HG03025 (cell line): ENCODE data around the gene ZNF598.
"Not testable (repeated sequence)": the region's sequence is repeated elsewhere in the genome, so short reads cannot be mapped to it uniquely, and the experiment has no call there.

Experiments
- ATAC-seq: cut with Tn5 transposase; IDR thresholded peaks from one replicate; pipeline ENCODE4 v1.9.1; 2021; ENCODE audit warnings: mild to moderate bottlenecking, moderate library complexity; ENCODE audit not compliant: unreplicated experiment, low FRiP score

ZNF598 gene

DNA sequence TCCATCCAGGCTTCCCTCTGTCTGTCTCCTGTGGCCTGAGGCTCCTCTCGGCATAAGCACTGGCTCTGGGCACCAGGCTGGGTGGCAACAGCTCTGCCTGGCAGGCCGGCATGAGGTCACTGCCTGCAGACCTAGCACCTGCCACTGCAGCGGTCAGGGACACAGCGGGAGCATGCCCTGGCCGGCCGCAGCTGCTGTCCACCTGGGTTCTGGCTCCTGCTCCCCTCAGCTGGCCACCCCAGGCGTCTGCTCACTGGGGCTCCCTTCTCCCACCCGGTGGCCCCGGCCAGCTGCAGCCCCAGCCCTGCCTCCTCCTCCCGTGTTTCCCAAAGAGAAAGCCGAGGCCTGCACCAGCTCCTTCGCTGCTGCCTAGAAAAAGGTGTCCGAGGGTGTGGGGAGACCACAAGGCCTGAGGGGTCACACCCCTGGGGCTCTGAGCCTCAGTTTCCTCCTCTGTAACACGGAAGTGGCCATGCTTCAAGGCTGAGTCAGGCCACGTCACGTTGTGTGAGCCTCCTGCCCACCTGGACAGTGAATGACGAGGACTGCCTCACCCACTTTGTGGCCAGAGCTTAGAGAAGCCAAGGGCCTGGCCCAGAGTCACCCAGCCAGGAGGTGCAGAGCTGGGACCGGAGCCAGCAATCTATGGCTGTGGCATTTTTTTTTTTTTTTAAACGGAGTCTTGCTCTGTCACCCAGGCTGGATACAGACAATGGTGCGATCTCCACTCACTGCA lies 31.3 kb upstream of the ZNF598 start:
- no peak for ATAC-seq

DNA sequence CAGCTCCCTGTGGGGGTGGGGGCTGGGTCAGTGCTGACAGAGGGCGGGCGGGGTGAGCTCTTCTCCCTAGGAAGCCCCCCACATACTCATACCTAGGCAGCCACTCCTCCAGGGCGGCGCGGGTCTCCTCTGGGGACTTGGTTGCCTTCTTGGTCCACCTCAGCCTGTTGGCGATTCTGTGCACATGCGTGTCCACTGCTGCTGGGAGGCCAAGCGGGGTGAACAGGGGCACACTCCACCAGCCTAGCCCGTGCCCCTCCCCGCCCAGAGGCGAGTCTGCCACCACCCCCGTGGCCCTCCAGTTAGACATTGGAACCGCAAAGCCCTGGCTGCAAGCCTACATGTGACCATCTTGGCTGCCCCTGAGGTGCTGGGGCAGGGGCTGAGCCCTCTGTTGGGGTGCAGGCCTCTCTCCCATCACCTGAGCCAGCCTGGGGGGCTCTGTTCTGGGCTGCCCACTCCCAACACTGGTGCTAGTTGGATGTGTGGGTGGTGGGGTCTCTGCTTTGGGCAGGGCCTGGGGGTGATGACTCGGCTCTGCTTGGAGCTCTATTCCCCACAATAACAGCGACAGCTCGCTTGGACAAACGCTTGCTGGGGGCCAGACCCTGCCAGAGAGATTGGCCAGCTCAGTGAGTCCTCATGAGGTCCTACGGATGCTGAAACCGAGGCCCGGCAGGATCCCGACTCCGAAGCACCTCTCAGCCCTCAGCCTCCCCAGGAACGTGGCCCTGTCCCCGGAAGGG lies 30.6 kb upstream of the ZNF598 start:
- ATAC-seq, result no peak

DNA sequence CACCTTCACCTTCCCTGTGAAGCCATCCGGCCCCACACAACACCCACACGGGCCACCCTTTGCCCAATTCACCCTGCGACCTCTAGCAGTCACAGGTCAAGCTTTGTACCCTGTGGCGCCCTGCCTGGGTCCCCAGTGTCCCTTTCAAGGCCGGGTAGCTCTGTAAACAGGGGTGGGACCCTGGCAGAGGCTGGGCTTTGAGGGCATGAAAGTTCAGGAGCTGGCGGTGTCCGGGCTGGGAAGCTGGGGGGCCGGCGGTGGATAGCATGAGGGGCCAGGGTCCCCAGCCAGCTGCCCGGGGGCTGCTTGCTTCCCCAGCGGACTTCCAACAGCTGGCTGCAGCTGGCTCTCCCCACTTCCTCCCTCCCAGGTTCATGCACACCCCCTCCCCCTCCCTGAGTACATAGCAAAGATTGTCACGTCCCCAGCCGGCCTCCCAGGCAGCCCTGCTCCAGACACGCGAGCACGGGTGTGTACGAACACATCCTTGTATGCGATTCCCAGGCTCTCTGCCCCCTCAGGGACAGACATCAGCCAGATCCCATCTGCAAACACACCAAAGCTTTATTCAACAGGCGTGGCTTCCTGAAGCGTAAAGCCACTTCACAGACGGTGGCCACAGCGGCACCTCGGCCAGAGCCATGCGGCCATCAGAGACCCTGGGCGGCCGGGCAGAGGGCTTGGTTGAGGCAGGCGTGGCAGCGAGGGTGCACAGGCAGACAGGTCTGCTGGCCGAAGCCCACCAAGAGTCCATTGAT lies 29.8 kb upstream of the ZNF598 start:
- no peak for ATAC-seq

DNA sequence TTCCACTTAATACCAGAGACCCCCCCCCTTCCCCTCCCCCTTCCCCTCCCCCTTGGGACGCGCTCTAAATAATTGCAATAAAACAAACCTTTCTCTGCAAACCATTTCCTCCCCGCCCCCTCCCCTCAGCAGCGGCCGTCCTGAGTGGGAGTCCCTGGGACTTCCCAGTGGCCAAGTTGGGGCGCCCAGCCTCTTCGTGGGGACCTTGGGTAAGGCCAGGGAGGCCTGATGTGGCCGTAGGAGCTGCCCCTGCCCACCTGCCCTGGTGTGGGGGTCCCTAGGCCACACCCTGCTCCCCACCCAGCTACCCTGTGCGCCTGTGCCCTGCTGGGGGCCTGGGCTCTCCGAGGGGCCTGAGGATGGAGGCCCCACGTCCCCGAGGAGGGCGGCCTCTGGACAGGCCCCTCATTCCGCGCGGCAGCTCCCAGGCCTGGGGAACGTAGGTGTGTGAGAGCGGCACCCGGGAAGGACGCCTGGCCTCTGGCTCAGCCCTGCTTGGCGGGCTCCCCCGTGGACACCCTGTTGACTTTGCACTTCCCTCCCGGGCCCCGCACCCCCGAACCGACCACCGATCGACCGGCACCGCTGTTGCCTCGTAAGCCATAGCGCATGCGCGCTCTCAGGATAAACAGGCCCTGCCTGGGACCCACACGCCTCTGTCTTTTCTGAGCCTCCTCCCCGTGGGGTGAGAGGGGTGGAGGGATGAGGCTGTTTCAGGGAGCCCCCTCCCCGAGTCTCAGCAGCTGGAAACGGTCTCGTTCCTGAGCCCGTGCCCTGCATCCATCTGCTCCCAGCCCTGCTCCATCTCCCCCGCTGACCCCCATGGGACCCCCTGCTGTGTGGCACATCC lies 29.0 kb upstream of the ZNF598 start:
- no peak for ATAC-seq

DNA sequence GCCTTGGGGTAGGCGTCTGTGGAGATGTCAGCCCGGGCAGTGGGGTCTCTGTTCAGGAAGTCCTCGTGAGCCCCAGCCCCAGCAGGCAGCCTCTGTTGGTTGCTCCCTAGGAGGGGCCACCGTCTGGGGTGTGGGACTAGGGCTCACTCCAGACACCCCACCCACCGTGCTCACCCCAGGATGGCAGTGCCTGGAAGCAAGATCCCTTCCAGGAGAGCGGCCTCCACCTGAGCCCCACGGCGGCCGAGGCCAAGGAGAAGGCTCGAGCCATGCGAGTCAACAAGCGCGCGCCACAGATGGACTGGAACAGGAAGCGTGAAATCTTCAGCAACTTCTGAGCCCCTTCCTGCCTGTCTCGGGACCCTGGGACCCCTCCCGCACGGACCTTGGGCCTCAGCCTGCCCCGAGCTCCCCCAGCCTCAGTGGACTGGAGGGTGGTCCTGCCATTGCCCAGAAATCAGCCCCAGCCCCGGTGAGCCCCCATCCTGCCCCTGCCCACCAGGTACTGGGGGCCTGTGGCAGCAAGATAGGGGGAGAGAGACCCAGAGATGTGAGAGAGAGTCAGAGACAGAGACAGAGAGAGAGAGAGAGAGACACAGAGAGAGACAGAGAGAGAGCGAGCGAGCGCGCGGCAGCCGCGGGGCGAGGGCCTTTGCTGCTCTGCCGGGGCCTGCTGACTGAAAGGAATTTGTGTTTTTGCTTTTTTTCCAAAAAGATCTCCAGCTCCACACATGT lies 28.2 kb upstream of the ZNF598 start:
- no peak for ATAC-seq

DNA sequence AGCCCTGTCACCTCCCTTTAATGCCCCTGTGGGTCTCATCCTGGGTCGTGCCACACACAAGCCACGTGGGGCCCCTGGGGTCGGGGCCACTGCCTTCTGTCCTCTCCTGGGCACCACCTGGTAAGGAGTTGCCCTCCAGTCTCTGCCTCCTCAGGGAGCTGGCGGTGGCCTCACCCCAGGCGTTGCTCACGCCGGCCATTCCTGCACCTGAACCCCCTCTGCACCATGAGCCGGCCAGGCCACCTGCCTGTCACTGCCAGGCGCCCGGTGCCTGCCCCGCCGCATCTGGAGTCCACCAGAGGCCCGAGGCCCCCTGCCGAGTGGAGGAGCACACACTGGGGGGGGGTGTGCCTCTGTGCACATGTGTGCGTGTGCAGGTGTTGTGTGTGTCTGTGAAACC lies 27.5 kb upstream of the ZNF598 start:
- no peak for ATAC-seq

DNA sequence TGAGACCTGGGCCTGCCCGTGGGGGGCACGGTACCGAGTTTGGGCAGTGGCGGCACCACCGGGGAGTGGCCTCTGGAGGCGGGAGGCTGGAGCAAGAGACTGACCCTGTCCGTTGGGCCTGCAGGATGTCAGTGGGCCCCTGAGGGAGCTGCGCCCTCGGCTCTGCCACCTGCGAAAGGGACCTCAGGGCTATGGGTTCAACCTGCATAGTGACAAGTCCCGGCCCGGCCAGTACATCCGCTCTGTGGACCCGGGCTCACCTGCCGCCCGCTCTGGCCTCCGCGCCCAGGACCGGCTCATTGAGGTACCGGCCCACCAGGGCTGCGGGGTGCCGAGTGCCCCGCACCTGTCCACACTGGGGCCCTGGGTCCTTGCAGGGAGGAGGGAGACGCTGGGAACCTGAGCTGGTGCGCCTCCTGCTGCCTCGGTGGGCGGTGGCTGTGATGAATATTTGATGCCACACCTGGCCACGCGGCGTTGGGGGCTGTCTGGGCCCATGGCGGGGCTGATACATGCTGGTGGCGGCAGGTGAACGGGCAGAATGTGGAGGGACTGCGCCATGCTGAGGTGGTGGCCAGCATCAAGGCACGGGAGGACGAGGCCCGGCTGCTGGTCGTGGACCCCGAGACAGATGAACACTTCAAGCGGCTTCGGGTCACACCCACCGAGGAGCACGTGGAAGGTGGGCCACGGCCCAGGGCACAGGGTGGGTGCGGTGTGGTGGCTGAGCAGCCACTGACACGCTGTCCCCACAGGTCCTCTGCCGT lies 26.8 kb upstream of the ZNF598 start:
- no peak for ATAC-seq

DNA sequence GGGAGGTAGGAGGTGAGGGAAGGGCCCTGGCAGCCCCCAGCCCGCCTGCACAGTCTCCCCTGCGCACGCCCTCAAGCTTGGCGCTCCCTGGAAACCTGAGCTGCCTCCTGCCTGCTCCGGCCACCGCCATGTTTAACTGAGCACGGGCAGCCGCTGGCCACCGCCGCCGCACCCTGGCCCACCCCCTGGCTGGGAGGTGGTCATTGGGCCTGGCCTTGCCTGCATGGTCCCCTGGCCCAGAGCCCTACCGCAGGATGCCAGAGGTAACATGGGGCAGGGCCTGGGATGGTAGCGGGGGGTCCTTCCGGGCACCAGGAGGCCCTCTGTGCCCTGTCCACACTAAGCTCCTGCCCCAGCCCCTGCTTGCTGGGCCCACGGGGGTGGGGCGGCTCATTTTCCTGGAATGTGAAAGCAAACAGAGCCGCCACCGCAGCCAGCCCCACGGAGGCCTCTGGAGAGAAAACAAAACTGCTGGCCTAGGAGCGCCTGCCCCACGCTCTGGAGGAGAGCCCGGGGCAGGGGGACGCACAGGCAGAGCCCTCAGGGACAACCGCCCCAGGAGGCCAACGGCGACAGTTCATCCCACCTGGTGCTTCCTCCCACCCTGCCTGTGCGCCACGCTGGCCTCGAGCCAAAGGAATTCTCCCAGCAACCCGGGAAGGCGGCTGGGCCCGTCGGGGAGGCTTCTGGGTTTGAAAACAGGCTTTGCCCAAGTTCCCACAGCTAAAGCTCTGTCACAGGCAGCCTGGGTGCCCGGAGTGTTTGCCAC lies 26.0 kb upstream of the ZNF598 start:
- ATAC-seq, result no peak

DNA sequence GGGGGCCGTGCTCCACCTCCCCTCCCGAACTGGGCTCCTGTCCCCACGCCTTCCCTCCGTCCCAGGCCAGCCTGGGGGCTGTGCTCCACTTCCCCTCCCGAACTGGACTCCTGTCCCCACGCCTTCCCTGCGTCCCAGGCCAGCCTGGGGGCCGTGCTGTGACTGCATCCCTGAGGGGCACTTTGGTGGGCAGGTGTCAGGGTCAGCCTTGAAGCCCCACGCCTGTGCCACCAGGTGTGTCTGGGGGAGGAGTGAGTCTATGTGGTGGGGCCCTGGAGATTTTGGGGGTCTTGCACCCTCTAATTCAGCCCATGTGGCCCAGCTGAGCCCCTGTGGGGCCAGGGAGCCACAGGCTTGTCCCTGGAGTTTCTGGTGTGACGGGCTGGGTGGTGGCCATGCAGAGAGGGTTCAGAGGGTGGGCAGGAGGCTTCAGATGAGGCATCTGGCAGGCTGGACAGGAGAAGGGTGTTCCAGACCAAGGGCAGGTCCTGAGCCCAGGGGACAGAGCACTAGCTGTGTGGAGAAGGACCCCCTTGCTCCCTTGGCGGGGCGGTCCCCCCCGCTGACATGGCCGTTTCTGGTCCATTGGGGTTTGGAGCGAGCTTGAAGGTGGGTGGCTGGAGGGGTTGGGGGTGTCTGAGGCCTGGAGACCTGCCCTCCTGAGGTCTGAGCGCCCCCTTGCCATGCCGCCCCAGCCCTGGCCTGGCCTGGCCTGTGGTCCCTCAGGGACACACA lies 25.2 kb upstream of the ZNF598 start:
- ATAC-seq, result no peak

DNA sequence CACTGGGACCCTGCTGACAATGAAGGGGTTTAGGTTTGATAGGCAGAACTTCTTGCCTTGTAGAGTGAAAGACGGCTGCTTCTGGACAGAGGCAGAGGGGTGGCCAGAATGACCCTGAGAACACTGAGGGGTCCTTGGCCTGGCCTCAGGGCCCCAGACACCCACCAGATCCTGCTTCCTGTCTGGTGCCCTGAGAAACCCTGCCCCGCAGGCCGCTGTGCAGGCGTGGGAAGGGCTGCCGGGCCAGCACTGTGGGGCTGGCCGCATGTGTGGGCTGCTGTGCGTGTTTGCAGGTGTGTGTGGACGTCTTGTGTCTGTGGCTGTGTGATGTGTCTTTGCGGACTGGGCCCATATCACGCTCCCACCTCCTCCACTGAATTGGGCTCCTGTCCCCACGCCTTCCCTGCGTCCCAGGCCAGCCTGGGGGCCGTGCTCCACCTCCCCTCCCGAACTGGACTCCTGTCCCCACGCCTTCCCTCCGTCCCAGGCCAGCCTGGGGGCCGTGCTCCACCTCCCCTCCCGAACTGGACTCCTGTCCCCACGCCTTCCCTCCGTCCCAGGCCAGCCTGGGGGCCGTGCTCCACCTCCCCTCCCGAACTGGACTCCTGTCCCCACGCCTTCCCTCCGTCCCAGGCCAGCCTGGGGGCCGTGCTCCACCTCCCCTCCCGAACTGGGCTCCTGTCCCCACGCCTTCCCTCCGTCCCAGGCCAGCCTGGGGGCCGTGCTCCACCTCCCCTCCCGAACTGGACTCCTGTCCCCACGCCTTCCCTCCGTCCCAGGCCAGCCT lies 24.5 kb upstream of the ZNF598 start:
- ATAC-seq, result not testable (repeated sequence)

DNA sequence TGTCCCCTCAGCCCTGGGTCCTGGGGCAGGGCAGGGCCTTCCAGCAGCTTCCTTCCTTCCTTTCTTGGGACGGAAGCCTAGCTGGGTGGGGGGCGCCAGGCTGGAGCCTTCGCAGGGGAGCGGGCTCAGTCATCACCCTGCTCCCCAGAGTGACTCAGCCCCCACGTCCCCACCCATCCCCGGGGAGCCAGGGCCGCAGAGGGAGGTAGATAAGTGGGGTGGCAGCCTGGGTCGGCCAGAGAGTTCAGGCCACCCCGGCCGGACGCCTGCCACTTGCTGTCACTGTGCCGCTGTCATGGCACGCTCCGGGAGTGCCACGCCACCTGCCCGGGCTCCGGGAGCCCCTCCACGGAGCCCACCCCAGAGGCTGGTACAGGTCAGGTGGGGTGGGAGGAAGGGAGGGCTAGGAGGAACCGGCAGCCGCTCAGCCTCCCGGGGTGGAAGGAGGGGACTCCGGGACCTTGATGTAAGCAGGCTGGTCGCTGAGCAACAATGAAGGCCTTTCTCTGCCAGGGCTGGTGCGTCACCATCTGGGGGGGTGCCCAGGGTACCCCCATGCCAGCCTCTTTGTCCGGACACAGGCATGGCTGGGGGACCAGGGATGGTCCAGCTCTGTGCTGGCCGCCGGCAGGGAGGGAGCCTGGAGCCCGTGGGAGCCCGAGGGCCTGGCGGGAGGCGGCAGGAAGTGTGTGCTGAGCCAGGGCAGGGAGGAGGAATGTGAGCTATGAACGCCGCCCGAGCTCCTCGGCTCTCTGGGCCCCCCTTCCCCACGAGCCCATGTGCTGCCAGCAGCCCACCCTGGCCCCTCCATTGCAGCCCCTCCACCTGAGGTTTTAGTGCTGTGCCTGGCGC lies 23.7 kb upstream of the ZNF598 start:
- ATAC-seq, result no peak

DNA sequence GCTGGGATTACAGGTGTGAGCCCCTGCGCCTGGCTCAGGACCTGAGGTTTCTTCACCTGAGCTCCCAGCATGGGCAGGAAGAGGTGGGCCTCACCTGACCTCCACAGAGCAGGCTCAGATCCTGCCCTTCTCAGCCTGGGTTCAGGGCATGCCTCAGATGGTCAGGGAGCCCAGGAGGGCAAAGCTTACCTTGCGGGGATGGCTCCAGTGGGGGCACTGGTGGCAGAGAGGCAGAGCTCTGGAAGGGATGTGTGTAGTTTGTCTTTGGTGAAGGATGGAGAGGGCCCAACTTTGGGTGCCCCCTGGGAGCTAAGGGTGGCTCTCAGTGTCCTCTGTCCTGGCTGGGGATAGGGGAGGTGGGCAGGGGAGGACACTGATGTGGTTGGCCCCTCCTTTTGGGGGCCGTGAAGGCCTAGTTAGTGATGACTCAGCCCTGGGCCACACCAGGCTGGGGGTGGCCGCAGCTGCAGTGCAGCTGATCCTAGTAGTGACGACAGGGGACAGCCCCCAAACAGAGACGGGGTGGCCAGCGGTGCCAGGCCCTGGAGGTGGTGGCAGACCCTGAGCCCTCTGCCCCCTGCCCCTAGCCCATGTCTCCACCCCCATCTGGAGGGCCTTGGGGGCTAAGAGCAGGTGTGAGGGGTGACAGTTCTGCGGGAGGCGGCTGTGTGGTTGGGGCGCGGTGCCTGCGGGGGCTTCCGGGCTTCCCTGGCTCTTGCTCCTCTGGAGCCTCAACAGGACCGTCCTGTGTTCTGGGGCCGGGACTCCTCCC lies 22.9 kb upstream of the ZNF598 start:
- no peak for ATAC-seq

DNA sequence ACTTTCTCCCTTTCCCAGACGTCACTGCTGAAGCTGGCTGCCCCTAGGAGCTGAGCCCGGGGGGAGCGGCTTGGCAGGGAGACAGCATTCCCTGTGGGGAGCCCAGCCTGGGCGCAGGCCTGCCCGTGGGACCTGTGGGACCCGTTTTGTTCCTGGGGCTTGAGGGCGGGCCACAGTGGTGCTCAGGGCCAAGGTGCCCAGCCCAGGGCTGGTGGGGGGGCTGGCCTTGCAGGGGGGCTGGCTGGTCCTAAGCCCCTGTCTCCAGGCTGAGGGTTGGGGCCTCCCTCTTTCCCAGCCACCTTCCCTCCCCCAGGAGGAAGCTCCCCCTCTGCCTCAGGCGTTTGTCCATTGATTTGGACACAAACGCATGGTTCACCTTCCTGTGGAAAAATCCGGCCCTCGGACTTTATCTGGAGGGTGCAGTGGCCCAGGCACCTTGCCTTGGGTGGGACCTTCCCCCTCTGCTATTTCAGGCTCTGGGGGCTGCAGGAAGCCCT lies 21.5 kb upstream of the ZNF598 start:
- no peak for ATAC-seq

DNA sequence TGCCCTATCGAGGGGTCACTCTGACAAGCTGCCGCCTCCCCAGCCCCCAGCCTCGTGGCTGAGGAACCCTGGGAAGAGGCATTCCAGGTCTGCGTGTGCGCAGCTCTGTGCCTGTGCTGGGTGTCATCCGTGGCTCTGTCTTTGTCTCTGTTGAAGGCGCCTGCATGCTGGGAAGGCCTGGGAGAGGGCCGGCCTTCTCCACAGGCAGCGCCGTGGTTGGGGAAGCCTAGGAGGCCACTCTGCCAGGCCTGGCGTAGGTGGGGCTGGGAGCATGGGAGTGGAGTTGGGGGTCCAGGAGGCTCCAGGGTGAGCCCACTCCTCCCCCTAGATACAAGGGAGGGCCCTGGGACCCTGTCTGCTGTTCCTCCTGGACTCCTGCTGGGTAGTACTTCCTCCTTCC lies 20.4 kb upstream of the ZNF598 start:
- no peak for ATAC-seq

DNA sequence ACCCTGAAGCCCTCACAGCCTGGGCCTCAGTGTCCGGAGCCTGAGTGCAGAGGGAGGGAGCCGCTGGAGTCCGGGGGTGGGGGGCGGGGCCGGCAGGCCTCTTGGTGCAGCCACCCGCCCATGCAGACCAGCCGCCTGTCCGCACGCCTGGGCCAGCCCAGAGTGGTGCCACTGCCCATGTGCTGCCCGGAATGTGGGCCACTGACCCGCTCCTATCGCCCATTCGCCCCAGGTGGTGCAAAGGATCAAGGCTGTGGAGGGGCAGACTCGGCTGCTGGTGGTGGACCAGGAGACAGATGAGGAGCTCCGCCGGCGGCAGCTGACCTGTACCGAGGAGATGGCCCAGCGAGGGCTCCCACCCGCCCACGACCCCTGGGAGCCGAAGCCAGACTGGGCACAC lies 19.7 kb upstream of the ZNF598 start:
- ATAC-seq, result no peak
